K562 (cell line): ENCODE measurements around the gene HOXB8. TPM values are rescaled to one million over a fixed set of nuclear protein-coding genes. Genes with fewer than 3 reads are reported as not detected.

Source experiments
- MBD2 ChIP-seq: sonication (generic); IDR thresholded peaks from 2 replicates; pipeline ENCODE4 v1.6.1; 2016; ENCODE audit warnings: low read depth, borderline replicate concordance
- polyA plus RNA-seq, 8 experiments: library from polyadenylated mRNA; depleted of rRNA in 4 of 8; stranded (reverse) in 5 of 8; unstranded in 3 of 8; fragments of >200 nt; fragmentation: Nextera tagmentation in 2 of 8; fragmentation: Illumina TruSeq in 1 of 8; extraction: Ambion mirVana in 2 of 8; extraction: Trizol in 1 of 8; gene quantifications; 2 replicates each; pipeline versions ENCODE4 v1.2.1 to v1.2.3, GENCODE V29; 2011 to 2014; ENCODE audit warnings: inconsistent platforms in 1 of 8, missing spikeins in 1 of 8
- total RNA-seq, 7 experiments: library from RNA; depleted of rRNA in 6 of 7; stranded (reverse); fragments of >200 nt in 6 of 7; fragmentation: Illumina TruSeq in 2 of 7; extraction: Trizol in 2 of 7; gene quantifications; 2 replicates each; pipeline versions ENCODE4 v1.2.1 to v1.2.3, GENCODE V29; 2011 to 2021; ENCODE audit warnings: low replicate concordance in 1 of 7
- TF ChIP-seq, protein P1 (sequence below), 2 experiments: fragments of 450-650 bp; IDR thresholded peaks; 2 replicates each; pipeline ENCODE4 v1.6.1; 2016; ENCODE audit warnings: mild to moderate bottlenecking in 2 of 2, borderline replicate concordance in 1 of 2, low read depth in 1 of 2, moderate library complexity in 1 of 2
- TF ChIP-seq, protein P2 (sequence below): fragments of 450-650 bp; IDR thresholded peaks from 2 replicates; pipeline ENCODE4 v1.7.0; 2016; ENCODE audit warnings: borderline replicate concordance

Gene HOXB8
- total and polyA plus RNA-seq, 9 of the 15 experiments (the other 6 are each of a cell fraction or from before 2014, with no cell fraction given), result 0.52 to 23.8 (median 3.6) TPM

DNA sequence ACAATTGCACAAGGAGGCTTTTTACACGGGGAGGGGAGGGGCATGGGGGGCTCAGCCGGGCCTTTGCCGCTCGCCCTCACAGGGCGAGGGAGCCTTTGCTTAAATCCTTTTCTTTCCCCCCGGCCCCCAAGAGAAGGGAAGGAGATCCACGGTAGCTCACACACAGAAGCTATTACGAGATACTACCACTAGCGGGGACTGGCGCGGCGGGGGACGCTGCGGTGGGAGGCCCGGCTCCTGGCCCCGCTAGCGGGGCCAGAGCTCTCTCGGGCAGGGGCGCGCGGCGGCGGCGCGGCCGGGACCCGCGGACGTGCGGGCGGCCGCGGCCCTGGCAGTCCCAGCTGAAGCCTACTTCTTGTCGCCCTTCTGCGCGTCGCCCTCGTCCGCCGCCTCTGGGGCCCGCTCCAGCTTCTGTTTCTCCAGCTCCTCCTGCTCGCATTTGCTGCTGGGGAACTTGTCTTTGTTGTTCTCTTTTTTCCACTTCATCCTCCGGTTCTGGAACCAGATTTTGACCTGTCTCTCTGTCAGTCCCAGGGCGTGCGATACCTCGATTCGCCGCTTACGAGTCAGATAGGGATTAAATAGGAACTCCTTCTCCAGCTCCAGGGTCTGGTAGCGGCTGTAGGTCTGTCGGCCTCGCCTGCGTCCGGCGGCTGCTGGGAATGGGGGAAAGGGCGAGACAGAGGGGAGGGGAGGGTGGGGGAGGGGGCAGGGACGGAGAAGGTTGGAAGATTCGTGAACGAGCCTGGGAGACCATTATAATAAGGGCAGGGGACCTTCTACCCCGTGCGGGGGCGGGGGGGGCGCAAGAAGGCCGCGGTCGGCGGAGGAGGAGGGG lies 2.0 kb downstream of the HOXB8 start (continued):
- TF ChIP-seq, protein P1, sequence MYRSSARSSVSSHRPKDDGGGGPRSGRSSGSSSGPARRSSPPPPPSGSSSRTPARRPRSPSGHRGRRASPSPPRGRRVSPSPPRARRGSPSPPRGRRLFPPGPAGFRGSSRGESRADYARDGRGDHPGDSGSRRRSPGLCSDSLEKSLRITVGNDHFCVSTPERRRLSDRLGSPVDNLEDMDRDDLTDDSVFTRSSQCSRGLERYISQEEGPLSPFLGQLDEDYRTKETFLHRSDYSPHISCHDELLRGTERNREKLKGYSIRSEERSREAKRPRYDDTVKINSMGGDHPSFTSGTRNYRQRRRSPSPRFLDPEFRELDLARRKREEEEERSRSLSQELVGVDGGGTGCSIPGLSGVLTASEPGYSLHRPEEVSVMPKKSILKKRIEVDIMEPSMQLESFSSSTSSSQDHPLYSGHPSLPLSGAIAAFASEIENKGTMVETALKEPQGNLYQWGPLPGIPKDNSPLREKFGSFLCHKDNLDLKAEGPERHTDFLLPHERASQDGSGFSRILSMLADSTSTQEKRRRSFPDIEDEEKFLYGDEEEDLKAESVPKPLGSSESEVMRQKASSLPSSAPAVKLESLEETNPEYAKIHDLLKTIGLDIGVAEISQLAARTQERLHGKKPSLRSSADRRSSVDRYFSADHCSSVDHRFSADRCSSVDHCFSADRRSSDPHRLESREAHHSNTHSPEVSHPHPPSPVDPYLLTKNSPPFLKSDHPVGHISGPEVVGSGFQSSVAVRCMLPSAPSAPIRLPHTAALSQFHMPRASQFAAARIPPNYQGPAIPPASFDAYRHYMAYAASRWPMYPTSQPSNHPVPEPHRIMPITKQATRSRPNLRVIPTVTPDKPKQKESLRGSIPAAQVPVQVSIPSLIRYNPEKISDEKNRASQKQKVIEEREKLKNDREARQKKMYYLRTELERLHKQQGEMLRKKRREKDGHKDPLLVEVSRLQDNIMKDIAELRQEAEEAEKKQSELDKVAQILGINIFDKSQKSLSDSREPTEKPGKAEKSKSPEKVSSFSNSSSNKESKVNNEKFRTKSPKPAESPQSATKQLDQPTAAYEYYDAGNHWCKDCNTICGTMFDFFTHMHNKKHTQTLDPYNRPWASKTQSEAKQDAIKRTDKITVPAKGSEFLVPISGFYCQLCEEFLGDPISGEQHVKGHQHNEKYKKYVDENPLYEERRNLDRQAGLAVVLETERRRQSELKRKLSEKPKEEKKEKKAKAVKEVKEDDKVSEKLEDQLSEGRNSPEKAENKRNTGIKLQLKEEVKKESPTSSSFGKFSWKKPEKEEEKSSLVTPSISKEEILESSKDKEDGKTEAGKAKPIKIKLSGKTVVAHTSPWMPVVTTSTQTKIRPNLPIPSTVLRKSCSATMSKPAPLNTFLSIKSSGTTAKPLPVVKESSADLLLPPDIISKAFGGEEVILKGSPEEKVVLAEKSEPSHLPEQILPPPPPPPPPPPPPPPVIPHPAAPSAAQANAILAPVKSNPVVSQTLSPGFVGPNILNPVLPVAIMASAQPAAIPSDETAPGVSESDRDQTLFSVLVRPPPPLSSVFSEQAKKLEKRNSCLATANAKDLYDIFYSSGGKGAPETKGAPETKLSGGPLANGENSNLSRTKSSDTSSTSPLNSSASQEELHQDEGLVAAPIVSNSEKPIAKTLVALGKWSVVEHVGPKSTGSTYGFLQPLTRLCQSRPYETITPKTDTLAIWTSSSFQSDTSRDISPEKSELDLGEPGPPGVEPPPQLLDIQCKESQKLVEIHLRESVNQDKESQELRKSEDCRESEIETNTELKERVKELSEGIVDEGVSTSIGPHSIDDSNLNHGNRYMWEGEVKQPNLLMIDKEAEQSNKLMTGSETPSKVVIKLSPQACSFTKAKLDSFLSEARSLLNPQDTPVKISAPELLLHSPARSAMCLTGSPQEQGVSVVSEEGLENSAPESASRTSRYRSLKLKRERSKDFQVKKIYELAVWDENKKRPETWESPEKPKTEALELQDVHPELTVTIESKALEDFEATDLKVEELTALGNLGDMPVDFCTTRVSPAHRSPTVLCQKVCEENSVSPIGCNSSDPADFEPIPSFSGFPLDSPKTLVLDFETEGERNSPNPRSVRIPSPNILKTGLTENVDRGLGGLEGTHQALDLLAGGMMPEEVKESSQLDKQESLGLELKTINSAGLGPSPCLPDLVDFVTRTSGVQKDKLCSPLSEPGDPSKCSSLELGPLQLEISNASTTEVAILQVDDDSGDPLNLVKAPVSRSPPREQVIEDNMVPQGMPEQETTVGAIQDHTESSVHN (IDR thresholded peaks at IDR 0.05; ENCODE audit: borderline replicate concordance in 1 of 2, low read depth in 1 of 2), result no peak
- no peak for TF ChIP-seq MBD2
- TF ChIP-seq, protein P2, sequence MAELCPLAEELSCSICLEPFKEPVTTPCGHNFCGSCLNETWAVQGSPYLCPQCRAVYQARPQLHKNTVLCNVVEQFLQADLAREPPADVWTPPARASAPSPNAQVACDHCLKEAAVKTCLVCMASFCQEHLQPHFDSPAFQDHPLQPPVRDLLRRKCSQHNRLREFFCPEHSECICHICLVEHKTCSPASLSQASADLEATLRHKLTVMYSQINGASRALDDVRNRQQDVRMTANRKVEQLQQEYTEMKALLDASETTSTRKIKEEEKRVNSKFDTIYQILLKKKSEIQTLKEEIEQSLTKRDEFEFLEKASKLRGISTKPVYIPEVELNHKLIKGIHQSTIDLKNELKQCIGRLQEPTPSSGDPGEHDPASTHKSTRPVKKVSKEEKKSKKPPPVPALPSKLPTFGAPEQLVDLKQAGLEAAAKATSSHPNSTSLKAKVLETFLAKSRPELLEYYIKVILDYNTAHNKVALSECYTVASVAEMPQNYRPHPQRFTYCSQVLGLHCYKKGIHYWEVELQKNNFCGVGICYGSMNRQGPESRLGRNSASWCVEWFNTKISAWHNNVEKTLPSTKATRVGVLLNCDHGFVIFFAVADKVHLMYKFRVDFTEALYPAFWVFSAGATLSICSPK, result no peak
